HG03108 (cell line): Measurements from ENCODE around the gene PCDHA5.
"Not testable (repeated sequence)": the region's sequence is repeated elsewhere in the genome, so short reads cannot be mapped to it uniquely, and the experiment has no call there.

Experiments
- ATAC-seq: cut with Tn5 transposase; IDR thresholded peaks from one replicate; pipeline ENCODE4 v1.9.1; 2021; ENCODE audit warnings: moderate library complexity; ENCODE audit not compliant: unreplicated experiment

PCDHA5 gene

DNA sequence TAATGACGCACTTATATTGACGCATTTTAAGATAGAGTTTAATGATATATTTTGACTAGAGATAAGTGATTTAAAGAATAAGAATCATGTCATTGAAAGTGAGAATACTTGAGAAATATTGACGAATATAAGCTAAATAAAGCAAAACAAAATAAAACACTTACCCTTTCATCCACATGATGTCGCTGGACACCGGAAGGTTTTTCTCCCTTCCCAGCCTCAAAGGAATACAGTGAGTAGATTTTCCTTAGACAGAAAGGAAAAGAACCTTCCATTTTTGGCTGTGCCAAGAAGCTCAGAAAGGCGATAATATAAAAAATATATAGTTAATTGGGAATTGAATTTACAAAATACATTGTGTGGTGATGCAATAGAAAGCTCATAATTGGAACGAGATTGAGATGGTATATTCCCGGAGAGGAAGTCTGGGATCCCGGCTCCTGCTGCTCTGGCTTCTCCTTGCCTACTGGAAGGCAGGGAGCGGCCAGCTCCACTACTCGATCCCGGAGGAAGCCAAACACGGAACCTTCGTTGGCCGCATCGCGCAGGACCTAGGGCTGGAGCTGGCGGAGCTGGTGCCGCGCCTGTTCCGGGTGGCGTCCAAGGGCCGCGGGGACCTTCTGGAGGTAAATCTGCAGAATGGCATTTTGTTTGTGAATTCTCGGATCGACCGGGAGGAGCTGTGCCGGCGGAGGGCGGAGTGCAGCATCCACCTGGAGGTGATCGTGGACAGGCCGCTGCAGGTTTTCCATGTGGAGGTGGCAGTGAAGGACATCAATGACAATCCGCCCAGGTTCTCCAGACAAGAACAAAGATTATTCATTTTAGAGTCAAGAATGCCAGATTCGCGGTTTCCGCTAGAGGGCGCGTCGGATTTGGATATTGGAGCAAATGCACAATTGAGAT is at the start of gene PCDHA5:
Gene PCDHA5 (plus strand): TSS at position 239 of the 906 bp plus-strand sequence.
- ATAC-seq = no peak

DNA sequence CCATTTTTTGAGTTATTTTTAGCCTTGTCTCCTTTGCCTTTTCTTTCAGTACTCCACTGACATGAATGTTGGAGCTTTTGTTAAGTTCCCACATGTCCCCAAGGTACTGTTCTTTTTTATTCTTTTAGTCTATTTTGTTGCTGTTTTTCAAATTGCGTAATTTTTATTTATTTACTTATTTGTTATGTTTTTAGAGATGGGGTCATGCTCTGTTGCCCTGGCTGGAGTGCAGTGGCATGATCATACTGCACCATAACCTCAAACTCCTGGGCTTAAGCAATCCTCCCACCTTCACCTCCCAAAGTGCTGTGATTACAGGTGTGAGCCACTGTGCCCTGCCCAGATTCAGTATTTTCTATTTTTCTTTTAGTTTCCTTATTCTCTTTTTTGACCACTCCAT is 40.9 kb upstream of the PCDHA5 start:
- ATAC-seq = no peak

DNA sequence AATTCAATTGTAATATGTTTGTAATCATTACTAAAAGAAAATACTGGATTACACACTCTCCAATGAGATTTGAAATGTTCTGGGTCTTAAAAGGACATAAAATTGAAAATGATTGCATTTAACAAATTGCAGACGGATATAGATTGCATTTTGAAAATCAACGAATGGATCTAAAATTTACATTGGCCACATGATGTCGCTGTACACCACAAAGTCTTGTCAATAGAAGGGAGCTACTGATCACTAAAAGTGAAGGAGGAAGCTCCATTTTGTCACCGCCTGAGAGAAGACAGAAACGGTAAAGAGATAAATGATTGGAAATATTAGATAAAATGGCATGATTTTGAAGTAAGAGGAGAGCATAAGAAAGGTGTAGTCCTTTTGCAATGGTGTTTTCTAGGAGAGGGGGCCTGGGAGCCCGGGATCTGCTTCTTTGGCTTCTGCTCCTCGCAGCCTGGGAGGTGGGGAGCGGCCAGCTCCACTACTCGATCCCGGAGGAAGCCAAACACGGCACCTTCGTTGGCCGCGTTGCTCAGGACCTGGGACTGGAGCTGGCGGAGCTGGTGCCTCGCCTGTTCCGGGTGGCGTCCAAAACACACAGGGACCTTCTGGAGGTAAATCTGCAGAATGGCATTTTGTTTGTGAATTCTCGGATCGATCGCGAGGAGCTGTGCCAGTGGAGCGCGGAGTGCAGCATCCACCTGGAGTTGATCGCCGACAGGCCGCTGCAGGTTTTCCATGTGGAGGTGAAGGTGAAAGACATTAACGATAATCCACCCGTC is 35.3 kb upstream of the PCDHA5 start, which contains the start of gene PCDHA1:
Gene PCDHA1 (plus strand): TSS at position 236 of the 782 bp plus-strand sequence.
- no peak for ATAC-seq

DNA sequence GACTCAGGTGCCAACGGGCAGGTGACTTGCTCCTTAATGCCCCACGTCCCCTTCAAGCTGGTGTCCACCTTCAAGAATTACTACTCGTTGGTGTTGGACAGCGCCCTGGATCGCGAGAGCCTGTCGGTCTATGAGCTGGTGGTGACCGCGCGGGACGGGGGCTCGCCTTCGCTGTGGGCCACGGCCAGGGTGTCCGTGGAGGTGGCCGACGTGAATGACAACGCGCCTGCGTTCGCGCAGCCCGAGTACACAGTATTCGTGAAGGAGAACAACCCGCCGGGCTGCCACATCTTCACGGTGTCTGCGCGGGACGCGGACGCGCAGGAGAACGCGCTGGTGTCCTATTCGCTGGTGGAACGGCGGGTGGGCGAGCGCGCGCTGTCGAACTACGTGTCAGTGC is 34.0 kb upstream of the PCDHA5 start:
- not testable (repeated sequence) for ATAC-seq

GRCh38 chr5:140787849-140788504 is 33.4 kb upstream of the PCDHA5 start:
- ATAC-seq = not testable (repeated sequence)

DNA sequence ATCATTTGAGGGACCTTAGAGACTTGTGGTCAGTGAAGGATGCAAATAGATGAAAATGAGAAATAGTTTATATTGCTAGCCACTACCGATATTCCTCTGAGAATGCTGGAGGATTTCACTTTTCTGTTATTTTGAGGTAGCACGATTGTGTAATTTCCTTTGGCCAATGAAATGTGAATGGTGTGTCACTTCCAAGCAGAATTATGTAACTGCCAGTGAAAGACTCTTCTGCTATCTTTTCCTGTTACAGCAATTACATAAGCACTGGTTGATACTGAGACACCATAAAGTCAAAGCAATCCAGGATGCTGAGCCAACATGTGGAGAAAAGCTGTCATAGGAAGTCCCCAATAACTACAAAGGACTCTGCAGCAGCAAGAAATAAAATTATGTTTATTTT is 30.3 kb upstream of the PCDHA5 start:
- ATAC-seq = no peak

DNA sequence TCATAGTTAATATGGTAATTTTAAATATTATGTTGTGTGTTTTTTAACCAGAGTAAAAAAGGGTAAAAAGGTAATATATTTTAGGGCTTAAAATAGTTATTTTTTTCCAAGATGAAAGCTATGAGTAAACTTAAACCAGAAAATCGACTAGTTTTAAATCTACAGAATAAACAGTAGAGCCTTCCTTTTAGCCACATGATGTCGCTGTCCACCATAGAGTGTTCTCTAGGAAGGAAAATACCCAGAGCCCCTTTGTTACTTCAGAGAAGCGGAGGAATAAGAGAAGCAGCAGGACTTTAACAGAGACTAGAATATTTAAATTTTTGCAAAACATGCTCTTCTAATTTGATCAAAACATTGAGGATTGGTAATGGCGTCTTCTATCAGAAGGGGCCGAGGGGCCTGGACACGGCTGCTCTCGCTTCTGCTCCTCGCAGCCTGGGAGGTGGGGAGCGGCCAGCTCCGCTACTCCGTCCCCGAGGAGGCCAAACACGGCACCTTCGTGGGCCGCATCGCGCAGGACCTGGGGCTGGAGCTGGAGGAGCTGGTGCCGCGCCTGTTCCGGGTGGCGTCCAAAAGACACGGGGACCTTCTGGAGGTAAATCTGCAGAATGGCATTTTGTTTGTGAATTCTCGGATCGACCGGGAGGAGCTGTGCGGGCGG is 26.7 kb upstream of the PCDHA5 start, which contains the start of gene PCDHA2:
Gene PCDHA2 (plus strand): TSS at position 258 of the 664 bp plus-strand sequence.
- ATAC-seq = no peak

DNA sequence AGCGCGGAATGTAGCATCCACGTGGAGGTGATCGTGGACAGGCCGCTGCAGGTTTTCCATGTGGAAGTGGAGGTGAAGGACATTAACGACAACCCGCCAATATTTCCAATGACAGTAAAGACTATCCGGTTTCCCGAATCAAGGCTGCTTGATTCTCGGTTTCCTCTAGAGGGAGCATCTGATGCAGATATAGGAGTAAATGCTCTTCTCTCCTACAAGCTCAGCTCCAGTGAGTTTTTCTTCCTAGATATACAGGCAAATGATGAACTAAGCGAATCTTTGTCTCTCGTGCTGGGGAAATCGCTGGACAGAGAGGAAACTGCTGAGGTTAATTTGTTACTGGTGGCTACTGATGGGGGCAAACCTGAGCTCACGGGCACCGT is 26.2 kb upstream of the PCDHA5 start:
- ATAC-seq = no peak

DNA sequence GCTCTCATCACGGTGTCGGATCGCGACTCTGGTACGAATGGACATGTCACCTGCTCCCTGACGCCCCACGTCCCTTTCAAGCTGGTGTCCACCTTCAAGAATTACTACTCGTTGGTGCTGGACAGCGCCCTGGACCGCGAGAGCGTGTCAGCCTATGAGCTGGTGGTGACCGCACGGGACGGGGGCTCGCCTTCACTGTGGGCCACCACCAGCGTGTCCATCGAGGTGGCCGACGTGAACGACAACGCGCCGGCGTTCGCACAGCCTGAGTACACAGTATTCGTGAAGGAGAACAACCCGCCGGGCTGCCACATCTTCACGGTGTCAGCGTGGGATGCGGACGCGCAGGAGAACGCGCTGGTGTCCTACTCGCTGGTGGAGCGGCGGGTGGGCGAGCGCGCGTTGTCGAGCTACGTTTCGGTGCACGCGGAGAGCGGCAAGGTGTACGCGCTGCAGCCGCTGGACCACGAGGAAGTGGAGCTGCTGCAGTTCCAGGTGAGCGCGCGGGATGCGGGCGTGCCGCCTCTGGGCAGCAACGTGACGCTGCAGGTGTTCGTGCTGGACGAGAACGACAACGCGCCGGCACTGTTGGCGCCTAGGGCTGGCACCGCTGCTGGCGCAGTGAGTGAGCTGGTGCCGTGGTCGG is 25.2 kb upstream of the PCDHA5 start:
- ATAC-seq = not testable (repeated sequence)

DNA sequence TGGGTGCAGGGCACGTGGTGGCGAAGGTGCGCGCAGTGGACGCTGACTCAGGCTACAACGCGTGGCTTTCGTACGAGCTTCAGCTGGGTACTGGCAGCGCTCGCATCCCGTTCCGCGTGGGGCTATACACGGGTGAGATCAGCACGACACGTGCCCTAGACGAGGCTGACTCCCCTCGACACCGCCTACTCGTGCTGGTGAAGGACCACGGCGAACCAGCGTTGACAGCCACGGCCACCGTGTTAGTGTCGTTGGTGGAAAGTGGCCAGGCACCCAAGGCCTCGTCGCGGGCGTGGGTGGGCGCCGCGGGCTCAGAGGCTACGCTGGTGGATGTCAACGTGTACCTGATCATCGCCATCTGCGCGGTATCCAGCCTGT is 24.7 kb upstream of the PCDHA5 start:
- no peak for ATAC-seq

DNA sequence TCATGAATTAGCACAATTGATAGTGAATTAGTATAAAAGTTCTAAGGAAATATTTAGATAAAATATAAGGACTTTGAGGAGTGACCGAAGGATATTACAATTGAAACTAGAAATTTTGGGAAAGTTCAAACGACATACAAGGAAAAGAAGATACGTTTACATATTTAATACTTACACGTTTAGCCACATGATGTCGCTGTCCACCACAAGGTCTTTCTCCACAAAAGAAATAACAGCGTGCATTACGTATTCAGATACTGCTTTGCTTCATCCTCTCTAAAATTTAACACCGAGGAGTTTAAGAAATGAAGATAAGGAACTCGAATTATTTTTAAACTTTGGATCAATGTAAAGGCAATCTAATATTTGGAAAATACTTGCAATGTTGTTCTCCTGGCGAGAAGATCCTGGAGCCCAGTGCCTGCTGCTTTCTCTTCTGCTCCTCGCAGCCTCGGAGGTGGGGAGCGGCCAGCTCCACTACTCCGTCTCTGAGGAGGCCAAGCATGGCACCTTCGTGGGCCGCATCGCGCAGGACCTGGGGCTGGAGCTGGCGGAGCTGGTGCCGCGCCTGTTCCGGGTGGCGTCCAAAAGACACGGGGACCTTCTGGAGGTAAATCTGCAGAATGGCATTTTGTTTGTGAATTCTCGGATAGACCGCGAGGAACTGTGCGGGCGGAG is 20.5 kb upstream of the PCDHA5 start, which contains the start of gene PCDHA3:
Gene PCDHA3 (plus strand): TSS at position 242 of the 678 bp plus-strand sequence.
- ATAC-seq = no peak

DNA sequence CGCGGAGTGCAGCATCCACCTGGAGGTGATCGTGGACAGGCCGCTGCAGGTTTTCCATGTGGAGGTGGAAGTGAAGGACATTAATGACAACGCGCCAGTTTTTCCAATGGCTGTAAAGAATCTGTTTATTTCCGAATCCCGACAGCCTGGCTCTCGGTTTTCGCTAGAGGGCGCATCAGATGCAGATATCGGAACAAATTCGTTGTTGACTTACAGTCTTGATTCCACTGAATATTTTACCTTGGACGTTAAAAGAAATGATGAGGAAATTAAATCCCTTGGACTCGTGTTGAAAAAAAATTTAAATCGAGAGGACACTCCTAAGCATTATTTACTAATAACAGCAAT is 19.9 kb upstream of the PCDHA5 start:
- ATAC-seq = no peak

- not testable (repeated sequence) for ATAC-seq
Observed at GRCh38 chr5:140802381-140802780, 19.0 kb upstream of the PCDHA5 start.

GRCh38 chr5:140802781-140803271 is 18.6 kb upstream of the PCDHA5 start:
- ATAC-seq = no peak

DNA sequence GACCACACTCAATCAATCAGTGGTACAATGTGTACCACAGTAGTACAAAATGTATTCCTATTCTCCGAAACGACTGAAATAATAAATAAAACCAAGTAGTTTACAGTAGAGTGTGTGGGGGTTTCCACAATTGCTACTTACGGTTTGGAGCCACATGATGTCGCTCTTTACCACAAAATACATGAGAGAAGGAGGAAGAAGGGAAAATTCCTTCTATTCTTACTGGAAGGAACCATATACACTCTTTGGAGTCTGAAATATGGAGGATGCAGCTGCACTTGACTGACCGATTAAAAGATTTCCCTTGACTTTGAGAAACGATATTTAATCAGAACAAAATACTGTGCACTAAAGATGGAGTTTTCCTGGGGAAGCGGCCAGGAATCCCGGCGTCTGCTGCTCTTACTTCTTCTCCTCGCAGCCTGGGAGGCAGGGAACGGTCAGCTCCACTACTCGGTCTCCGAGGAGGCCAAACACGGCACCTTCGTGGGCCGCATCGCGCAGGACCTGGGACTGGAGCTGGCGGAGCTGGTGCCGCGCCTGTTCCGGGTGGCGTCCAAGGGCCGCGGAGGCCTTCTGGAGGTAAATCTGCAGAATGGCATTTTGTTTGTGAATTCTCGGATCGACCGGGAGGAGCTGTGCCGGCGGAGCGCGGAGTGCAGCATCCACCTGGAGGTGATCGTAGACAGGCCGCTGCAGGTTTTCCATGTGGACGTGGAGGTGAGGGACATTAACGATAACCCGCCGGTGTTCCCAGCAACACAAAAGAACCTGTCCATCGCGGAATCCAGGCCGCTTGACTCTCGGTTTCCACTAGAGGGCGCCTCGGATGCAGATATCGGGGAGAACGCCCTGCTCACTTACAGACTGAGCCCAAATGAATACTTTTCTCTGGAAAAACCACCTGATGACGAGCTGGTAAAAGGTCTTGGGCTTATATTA is 14.3 kb upstream of the PCDHA5 start, which contains the start of gene PCDHA4:
Gene PCDHA4 (plus strand): TSS at position 235 of the 942 bp plus-strand sequence.
- ATAC-seq = no peak

DNA sequence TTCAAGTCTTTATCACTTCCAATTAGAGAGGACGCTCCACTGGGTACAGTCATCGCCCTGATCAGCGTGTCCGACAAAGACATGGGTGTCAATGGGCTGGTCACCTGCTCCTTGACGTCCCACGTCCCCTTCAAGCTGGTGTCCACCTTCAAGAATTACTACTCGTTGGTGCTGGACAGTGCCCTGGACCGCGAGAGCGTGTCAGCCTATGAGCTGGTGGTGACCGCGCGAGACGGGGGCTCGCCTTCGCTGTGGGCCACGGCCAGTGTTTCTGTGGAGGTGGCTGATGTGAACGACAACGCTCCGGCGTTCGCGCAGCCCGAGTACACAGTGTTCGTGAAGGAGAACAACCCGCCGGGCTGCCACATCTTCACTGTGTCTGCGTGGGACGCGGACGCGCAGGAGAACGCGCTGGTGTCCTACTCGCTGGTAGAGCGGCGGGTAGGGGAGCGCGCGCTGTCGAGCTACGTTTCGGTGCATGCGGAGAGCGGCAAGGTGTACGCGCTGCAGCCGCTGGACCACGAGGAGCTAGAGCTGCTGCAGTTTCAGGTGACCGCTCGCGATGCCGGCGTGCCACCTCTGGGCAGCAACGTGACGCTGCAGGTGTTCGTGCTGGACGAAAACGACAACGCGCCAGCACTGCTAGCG is 13.0 kb upstream of the PCDHA5 start:
- not testable (repeated sequence) for ATAC-seq

GRCh38 chr5:140808889-140809291 is 12.5 kb upstream of the PCDHA5 start:
- no peak for ATAC-seq

DNA sequence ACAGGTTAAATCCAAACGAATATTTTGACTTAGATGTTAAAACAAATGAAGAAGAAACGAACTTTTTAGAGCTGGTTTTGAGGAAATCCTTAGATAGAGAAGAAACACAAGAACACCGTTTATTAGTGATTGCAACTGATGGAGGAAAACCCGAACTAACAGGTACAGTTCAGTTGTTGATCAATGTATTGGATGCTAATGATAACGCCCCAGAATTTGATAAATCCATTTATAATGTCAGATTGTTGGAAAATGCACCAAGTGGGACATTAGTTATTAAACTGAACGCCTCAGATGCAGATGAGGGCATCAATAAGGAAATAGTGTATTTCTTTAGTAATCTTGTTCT is 842 bp downstream of the PCDHA5 start:
- no peak for ATAC-seq
